Activated CD4-positive, alpha-beta T cell treated with anti-CD3 and anti-CD28 coated beads, Interleukin-2, amount 10 ng/mL, durations not matched to agents 7 days and 5 days (primary cell): ENCODE measurements around the gene SHISA4. TPM values are rescaled to one million over a fixed set of nuclear protein-coding genes. Genes with fewer than 3 reads are reported as not detected.
"Not testable (repeated sequence)": the region's sequence is repeated elsewhere in the genome, so short reads cannot be mapped to it uniquely, and the experiment has no call there.

Experiments used
- CTCF ChIA-PET: fragments of 350-600 bp; sonication (Branson Sonifier 250); formaldehyde crosslinking; loops from one replicate; lab custom pipeline; 2021; ENCODE audit warnings: antibody characterized with exemption; lab: Charles Lee
- POLR2A ChIA-PET: fragments of 350-600 bp; sonication (Branson Sonifier 250); formaldehyde crosslinking; loops from one replicate; lab custom pipeline; 2021; ENCODE audit warnings: antibody characterized with exemption; lab: Charles Lee
- DNase-seq: peaks from one replicate; pipeline ENCODE4 v3.0.0-alpha.2; 2020
- H3K27ac Mint-ChIP-seq: one replicate; pipeline ENCODE4 v1.8.0; 2021; ENCODE audit warnings: mild to moderate bottlenecking, moderate library complexity, mixed read lengths
- H3K27me3 Mint-ChIP-seq: one replicate; pipeline ENCODE4 v1.8.0; 2021; ENCODE audit warnings: mixed read lengths
- H3K36me3 Mint-ChIP-seq: one replicate; pipeline ENCODE4 v1.8.0; 2021; ENCODE audit warnings: low read depth, mixed read lengths
- H3K4me1 Mint-ChIP-seq: one replicate; pipeline ENCODE4 v1.8.0; 2021; ENCODE audit warnings: mixed read lengths
- H3K4me3 Mint-ChIP-seq: one replicate; pipeline ENCODE4 v1.8.0; 2021; ENCODE audit warnings: mild to moderate bottlenecking, moderate library complexity, mixed read lengths
- H3K9me3 Mint-ChIP-seq: one replicate; pipeline ENCODE4 v1.8.0; 2021; ENCODE audit warnings: mixed read lengths
- total RNA-seq, 2 experiments: library from RNA; stranded (reverse); gene quantifications; one replicate each; pipeline ENCODE4 v1.2.3, GENCODE V29; 2021

Gene SHISA4
- total RNA-seq, 2 experiments from 2014 or later, result 0.57 to 0.83 TPM

- POLR2A ChIA-PET, result interaction anchor here (0.6 kb wide), 1 partner anchor 21 kb away, joined by 3 read pairs; no protein-coding TSS in a partner anchor
- Mint-ChIP-seq H3K4me1 (no peaks in the 10 kb centered on the region), H3K9me3 (no peaks in the 10 kb centered on the region), H3K27me3 (peaks cover 2% of the 10 kb centered on the region), H3K36me3 (no peaks in the 10 kb centered on the region), H3K27ac (no peak overlapping the region), H3K4me3 (no peak overlapping the region)
- CTCF ChIA-PET, result interaction anchor here (0.6 to 1.2 kb wide), 6 partner anchors 12 to 626 kb away, joined by 3 to 4 read pairs (median 3); no protein-coding TSS in a partner anchor
- no peak for DNase-seq
These were observed 36.5 kb downstream of the SHISA4 start for GRCh38 chr1:201925301-201925567.

GRCh38 chr1:201925981-201926645 is 37.4 kb downstream of the SHISA4 start:
- ChIA-PET POLR2A (no interaction called here), CTCF (interaction anchor here (0.7 to 1.2 kb wide), 3 partner anchors 30 to 283 kb away, joined by 3 read pairs; no protein-coding TSS in a partner anchor)
- Mint-ChIP-seq H3K27ac (no peak overlapping the region), H3K27me3 (peaks cover 2% of the 10 kb centered on the region), H3K9me3 (no peaks in the 10 kb centered on the region), H3K36me3 (no peaks in the 10 kb centered on the region), H3K4me3 (no peak overlapping the region), H3K4me1 (no peaks in the 10 kb centered on the region)
- DNase-seq, result no peak

- no peak for DNase-seq
- Mint-ChIP-seq H3K27ac (no peak overlapping the region), H3K9me3 (no peaks in the 10 kb centered on the region), H3K4me3 (no peak overlapping the region), H3K27me3 (peaks cover 2% of the 10 kb centered on the region), H3K4me1 (no peaks in the 10 kb centered on the region), H3K36me3 (no peaks in the 10 kb centered on the region)
- POLR2A ChIA-PET, result no interaction called here
- CTCF ChIA-PET, result no interaction called here
These were observed 39.6 kb downstream of the SHISA4 start for GRCh38 chr1:201928266-201928665.

- Mint-ChIP-seq H3K9me3 (no peaks in the 10 kb centered on the region), H3K4me1 (no peaks in the 10 kb centered on the region), H3K27me3 (peaks cover 13% of the 10 kb centered on the region), H3K36me3 (no peaks in the 10 kb centered on the region), H3K4me3 (no peak overlapping the region), H3K27ac (no peak overlapping the region)
- DNase-seq, result no peak
- CTCF ChIA-PET, result no interaction called here
- POLR2A ChIA-PET, result no interaction called here
These were observed 41.4 kb downstream of the SHISA4 start for GRCh38 chr1:201930137-201930536.

- Mint-ChIP-seq H3K27me3 (peaks cover 14% of the 10 kb centered on the region), H3K9me3 (no peaks in the 10 kb centered on the region), H3K4me3 (no peak overlapping the region), H3K4me1 (no peaks in the 10 kb centered on the region), H3K27ac (no peak overlapping the region), H3K36me3 (no peaks in the 10 kb centered on the region)
- CTCF ChIA-PET, result no interaction called here
- DNase-seq, result no peak
- POLR2A ChIA-PET, result no interaction called here
These were observed 42.1 kb downstream of the SHISA4 start for GRCh38 chr1:201930803-201931202.

GRCh38 chr1:201933840-201934430 is 45.2 kb downstream of the SHISA4 start:
- Mint-ChIP-seq H3K27ac (no peak overlapping the region), H3K9me3 (no peaks in the 10 kb centered on the region), H3K27me3 (peaks cover 17% of the 10 kb centered on the region), H3K4me1 (no peaks in the 10 kb centered on the region), H3K36me3 (no peaks in the 10 kb centered on the region), H3K4me3 (no peak overlapping the region)
- ChIA-PET CTCF (interaction anchor here (0.6 kb wide), 1 partner anchor 1999 kb away, joined by 3 read pairs; no protein-coding TSS in a partner anchor), POLR2A (no interaction called here)
- DNase-seq, result no peak

GRCh38 chr1:201937624-201938213 is 49.0 kb downstream of the SHISA4 start:
- Mint-ChIP-seq H3K9me3 (no peaks in the 10 kb centered on the region), H3K4me3 (no peak overlapping the region), H3K36me3 (no peaks in the 10 kb centered on the region), H3K27me3 (peaks cover 19% of the 10 kb centered on the region), H3K4me1 (no peaks in the 10 kb centered on the region), H3K27ac (no peak overlapping the region)
- ChIA-PET CTCF (interaction anchor here (0.7 to 1.7 kb wide), 4 partner anchors 13 to 25 kb away, joined by 3 to 6 read pairs (median 4); no protein-coding TSS in a partner anchor), POLR2A (no interaction called here)
- DNase-seq, result no peak

GRCh38 chr1:201938440-201939035 is 49.8 kb downstream of the SHISA4 start:
- POLR2A ChIA-PET, result no interaction called here
- no peak for DNase-seq
- CTCF ChIA-PET, result interaction anchor here (0.7 to 1.7 kb wide), 3 partner anchors 15 to 25 kb away, joined by 4 to 6 read pairs (median 4); no protein-coding TSS in a partner anchor
- Mint-ChIP-seq H3K36me3 (no peaks in the 10 kb centered on the region), H3K9me3 (no peaks in the 10 kb centered on the region), H3K4me1 (no peaks in the 10 kb centered on the region), H3K4me3 (no peak overlapping the region), H3K27ac (no peak overlapping the region), H3K27me3 (peaks cover 20% of the 10 kb centered on the region)

GRCh38 chr1:201939148-201939547 is 50.5 kb downstream of the SHISA4 start:
- H3K4me3 Mint-ChIP-seq, result no peak overlapping the region
- H3K27ac Mint-ChIP-seq, result no peak overlapping the region
- H3K27me3 Mint-ChIP-seq, result peaks cover 24% of the 10 kb centered on the region
- ChIA-PET CTCF (interaction anchor here (1.3 kb wide), 1 partner anchor 21 kb away, joined by 4 read pairs; no protein-coding TSS in a partner anchor), POLR2A (no interaction called here)
- no peaks in the 10 kb centered on the region for H3K36me3 Mint-ChIP-seq
- no peaks in the 10 kb centered on the region for H3K4me1 Mint-ChIP-seq
- DNase-seq, result no peak
- no peaks in the 10 kb centered on the region for H3K9me3 Mint-ChIP-seq

- DNase-seq, result no peak
- Mint-ChIP-seq H3K27ac (no peak overlapping the region), H3K36me3 (no peaks in the 10 kb centered on the region), H3K4me1 (no peaks in the 10 kb centered on the region), H3K9me3 (no peaks in the 10 kb centered on the region), H3K4me3 (no peak overlapping the region), H3K27me3 (peaks cover 24% of the 10 kb centered on the region)
- CTCF ChIA-PET, result no interaction called here
- POLR2A ChIA-PET, result no interaction called here
These were observed 50.9 kb downstream of the SHISA4 start for GRCh38 chr1:201939574-201939973.

- peaks cover 25% of the 10 kb centered on the region for H3K27me3 Mint-ChIP-seq
- H3K36me3 Mint-ChIP-seq, H3K4me1 Mint-ChIP-seq, H3K9me3 Mint-ChIP-seq, H3K4me3 Mint-ChIP-seq, POLR2A ChIA-PET, DNase-seq, CTCF ChIA-PET, H3K27ac Mint-ChIP-seq: not testable (repeated sequence)
These were observed 51.6 kb downstream of the SHISA4 start for GRCh38 chr1:201940316-201940715.

GRCh38 chr1:201941420-201942128 is 52.9 kb downstream of the SHISA4 start:
- Mint-ChIP-seq H3K4me3 (no peak overlapping the region), H3K27me3 (peaks cover 34% of the 10 kb centered on the region), H3K27ac (no peak overlapping the region), H3K9me3 (no peaks in the 10 kb centered on the region), H3K4me1 (peaks cover 12% of the 10 kb centered on the region), H3K36me3 (no peaks in the 10 kb centered on the region)
- DNase-seq, result no peak
- POLR2A ChIA-PET, result no interaction called here
- CTCF ChIA-PET, result no interaction called here
